Naive B cell (primary cell): ENCODE measurements around the gene CBLN3. TPM values are rescaled to one million over a fixed set of nuclear protein-coding genes. Genes with fewer than 3 reads are reported as not detected.
A peak's percentile ranks its signal among the peaks of the same experiment; 100 is the strongest.

ENCODE experiments used
- ATAC-seq, 2 donors: fragments of 150-1000 bp; cut with Tn5 transposase; 2 replicates each; pipeline ENCODE4 v1.10.0; 2021; ENCODE audit warnings: low read depth in 2 of 2, mild to moderate bottlenecking in 2 of 2, moderate library complexity in 2 of 2
- DNase-seq: peaks from one replicate; pipeline ENCODE4 v3.0.0; 2022
- H3K27ac Mint-ChIP-seq, 6 donors: one replicate each; pipeline ENCODE4 v1.8.0; 2020 to 2022; ENCODE audit warnings: mild to moderate bottlenecking in 6 of 6, mixed read lengths in 6 of 6, moderate library complexity in 5 of 6, inconsistent platforms in 2 of 6
- H3K27me3 Mint-ChIP-seq, 3 donors: one replicate each; pipeline ENCODE4 v1.8.0; 2021 to 2022; ENCODE audit warnings: mixed read lengths in 3 of 3, mild to moderate bottlenecking in 1 of 3
- H3K36me3 Mint-ChIP-seq, 2 donors: one replicate each; pipeline ENCODE4 v1.8.0; 2020 to 2022; ENCODE audit warnings: mixed read lengths in 2 of 2, inconsistent platforms in 1 of 2, mild to moderate bottlenecking in 1 of 2
- H3K4me1 Mint-ChIP-seq, 3 donors: one replicate each; pipeline ENCODE4 v1.8.0; 2020 to 2022; ENCODE audit warnings: mixed read lengths in 3 of 3, inconsistent platforms in 1 of 3, mild to moderate bottlenecking in 1 of 3, moderate library complexity in 1 of 3
- H3K4me3 Mint-ChIP-seq, 8 donors: one replicate each; pipeline ENCODE4 v1.8.0; 2020 to 2022; ENCODE audit warnings: mild to moderate bottlenecking in 8 of 8, mixed read lengths in 8 of 8, moderate library complexity in 8 of 8, inconsistent platforms in 2 of 8
- H3K9me3 Mint-ChIP-seq, 7 donors: one replicate each; pipeline ENCODE4 v1.8.0; 2020 to 2022; ENCODE audit warnings: mixed read lengths in 7 of 7, mild to moderate bottlenecking in 5 of 7, inconsistent platforms in 2 of 7, moderate library complexity in 1 of 7
- polyA plus RNA-seq, 6 donors: library from polyadenylated mRNA; unstranded; fragments of 300-500 nt; fragmentation: Illumina TruSeq; gene quantifications; one replicate each; pipeline ENCODE4 v1.2.3, GENCODE V29; 2021; ENCODE audit warnings: low read depth in 6 of 6

The CBLN3 gene
- polyA plus RNA-seq, 6 donors from 2014 or later = 0.70 to 2.6 (median 2.1) TPM

DNA sequence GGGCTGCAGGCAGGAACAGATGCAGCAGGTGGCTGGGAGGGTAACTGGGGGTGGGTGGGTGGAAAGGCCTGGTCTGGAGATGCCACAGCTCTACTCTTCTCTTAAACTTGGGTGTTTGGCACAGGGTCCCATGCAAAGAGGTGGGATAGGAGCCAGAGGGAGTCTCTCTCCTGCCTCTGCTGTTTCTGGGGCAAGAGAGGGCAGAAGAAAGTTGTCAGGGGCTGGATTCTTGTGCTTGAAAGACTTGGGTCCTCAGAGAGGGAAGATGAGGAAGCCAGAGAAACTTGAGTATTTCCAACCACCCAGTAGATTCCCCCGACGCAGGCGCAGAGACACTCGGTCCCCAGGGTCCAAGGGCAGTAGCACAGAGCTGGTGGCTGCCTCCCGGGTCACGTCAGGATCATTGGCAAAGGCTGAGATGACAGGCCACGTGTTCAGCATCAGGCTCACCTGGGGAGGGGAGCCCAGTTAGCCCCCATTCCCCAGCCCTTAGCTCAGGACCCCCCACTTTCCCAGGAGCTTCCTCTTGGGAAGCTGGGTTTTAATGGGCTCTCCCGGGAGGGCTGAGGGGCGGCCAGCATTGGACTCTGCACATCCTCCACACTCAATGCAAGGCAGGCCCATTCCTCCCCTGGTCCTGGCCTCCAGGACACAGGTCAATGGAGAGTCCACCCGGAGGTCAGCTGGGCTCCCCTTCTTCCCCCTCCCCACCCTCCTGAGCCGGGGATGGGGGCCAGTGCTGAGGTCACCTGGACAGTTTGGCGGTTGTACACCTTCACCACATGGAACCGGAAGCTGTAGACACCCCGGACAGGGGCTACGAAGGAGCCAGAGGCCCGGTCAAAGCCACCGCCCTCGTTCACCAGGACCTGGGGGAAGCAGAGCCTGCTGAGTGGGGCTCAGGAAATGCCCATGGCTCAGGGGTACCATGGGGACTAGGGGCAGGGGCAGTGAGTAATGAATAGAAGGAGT lies 1.6 kb downstream of the CBLN3 start:
- no peak for DNase-seq
- ATAC-seq = no peak
- peaks cover 0 to 8% of the 10 kb centered on the region in 2 donors for H3K36me3 Mint-ChIP-seq
- peak overlapping the region in 3 of 6 donors; percentile 5 to 89 (median 69) for H3K27ac Mint-ChIP-seq
- no peaks in the 10 kb centered on the region for H3K27me3 Mint-ChIP-seq
- no peaks in the 10 kb centered on the region for H3K9me3 Mint-ChIP-seq
- peaks cover 25 to 31% (median 29%) of the 10 kb centered on the region in 3 donors for H3K4me1 Mint-ChIP-seq
- peak overlapping the region; percentile 50 to 80 (median 66) for H3K4me3 Mint-ChIP-seq

DNA sequence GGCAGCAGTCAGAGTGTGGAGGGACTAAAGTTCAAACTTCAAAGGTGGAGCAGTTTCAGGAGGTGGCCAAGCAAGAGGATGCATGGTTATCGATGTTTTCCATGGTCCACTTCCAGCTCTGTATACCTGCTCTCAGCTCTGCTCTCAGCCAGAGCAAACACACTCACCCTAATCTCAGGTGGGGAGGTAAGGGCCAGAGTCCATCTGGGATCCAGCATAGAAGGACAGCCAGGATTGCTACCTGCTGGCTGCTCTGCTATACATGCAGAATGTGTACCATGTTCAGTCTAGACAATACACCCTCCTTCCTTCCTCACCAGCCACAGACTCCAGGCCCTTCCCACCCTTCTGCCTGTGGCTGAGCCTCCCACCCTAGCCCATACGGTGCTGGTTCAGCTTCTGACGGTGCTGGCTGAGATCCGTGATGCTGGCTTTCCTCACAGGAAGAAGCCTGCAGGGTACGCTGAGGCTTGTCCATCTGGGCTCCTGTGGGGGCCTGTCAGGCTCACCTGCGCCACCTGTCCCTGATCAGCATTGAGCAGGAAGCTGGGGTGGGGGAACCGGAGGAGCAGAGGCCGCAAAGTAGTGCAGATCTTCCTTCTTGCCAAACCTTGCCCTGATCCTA lies 2.4 kb downstream of the CBLN3 start:
- Mint-ChIP-seq H3K36me3 (peaks cover 0 to 6% of the 10 kb centered on the region in 2 donors), H3K4me1 (peaks cover 24 to 29% (median 28%) of the 10 kb centered on the region in 3 donors), H3K27ac (peak overlapping the region in 3 of 6 donors; percentile 22 to 91 (median 89)), H3K9me3 (no peaks in the 10 kb centered on the region), H3K4me3 (peak overlapping the region in 5 of 8 donors; percentile 9 to 82 (median 25)), H3K27me3 (no peaks in the 10 kb centered on the region)
- ATAC-seq = no peak
- no peak for DNase-seq

DNA sequence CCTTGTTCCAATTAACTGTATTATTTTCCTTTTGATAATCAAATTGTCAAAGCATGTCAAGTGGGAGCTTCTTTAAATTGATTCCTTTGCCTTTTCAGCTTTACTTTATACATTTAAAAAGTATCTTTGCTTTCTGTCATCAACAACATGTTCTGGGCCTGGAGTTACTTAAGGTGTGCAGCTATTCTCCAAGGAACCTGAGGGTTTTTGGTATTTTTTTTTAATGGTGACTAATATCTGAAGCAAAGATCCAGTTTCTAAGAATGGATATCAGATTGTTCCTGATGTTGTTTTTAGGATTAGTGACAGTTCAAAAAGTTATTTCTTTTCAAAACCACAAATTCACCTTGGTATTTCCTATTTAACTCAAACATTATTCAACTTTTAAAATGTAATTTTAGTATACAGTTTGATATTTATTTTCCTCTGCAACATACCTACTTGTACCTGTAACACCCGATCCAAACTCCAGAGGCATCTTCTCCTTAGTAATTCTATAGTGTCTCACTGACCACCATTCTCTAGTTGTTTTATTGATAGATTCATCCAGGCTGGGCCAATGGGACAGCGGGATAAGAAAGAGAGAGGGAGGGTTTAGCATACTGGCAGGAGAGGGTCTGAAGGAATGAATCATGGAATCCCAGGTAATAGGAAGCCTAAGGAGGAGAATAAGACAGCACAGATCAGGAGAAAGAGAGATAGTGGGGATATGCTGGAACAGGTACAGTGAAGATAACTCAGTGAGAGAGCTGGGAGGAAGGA lies 3.1 kb downstream of the CBLN3 start:
- H3K4me1 Mint-ChIP-seq = peaks cover 17 to 22% (median 22%) of the 10 kb centered on the region in 3 donors
- ATAC-seq (no peak), DNase-seq (no peak)
- H3K36me3 Mint-ChIP-seq = no peaks in the 10 kb centered on the region
- H3K9me3 Mint-ChIP-seq = no peaks in the 10 kb centered on the region
- peak overlapping the region in 3 of 6 donors; percentile 22 to 91 (median 79) for H3K27ac Mint-ChIP-seq
- peak overlapping the region in 4 of 8 donors; percentile 9 to 82 (median 70) for H3K4me3 Mint-ChIP-seq
- no peaks in the 10 kb centered on the region for H3K27me3 Mint-ChIP-seq

DNA sequence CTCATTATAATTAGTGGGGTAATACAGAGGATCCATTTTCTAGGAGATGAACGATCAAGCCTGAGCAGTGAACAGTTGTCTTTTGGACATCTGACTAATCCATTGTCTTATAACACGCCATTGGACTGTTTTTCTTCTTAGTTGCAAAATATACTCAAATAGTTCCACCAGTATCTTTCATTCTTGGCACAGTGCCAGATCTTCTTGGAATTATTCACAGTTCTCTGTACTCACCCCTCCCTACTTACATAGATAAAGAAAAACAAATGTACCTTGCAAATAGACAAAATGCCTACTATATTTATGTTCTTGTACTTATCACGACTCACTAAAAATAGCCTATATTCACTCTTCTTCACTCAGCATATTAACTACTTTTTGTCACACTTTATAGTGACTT lies 3.8 kb downstream of the CBLN3 start:
- Mint-ChIP-seq H3K4me1 (peaks cover 10 to 17% (median 17%) of the 10 kb centered on the region in 3 donors), H3K9me3 (no peaks in the 10 kb centered on the region), H3K4me3 (peak overlapping the region in 1 of 8 donors; percentile 14), H3K27ac (peak overlapping the region in 1 of 6 donors; percentile 79), H3K36me3 (no peaks in the 10 kb centered on the region), H3K27me3 (no peaks in the 10 kb centered on the region)
- no peak for DNase-seq
- ATAC-seq = no peak

DNA sequence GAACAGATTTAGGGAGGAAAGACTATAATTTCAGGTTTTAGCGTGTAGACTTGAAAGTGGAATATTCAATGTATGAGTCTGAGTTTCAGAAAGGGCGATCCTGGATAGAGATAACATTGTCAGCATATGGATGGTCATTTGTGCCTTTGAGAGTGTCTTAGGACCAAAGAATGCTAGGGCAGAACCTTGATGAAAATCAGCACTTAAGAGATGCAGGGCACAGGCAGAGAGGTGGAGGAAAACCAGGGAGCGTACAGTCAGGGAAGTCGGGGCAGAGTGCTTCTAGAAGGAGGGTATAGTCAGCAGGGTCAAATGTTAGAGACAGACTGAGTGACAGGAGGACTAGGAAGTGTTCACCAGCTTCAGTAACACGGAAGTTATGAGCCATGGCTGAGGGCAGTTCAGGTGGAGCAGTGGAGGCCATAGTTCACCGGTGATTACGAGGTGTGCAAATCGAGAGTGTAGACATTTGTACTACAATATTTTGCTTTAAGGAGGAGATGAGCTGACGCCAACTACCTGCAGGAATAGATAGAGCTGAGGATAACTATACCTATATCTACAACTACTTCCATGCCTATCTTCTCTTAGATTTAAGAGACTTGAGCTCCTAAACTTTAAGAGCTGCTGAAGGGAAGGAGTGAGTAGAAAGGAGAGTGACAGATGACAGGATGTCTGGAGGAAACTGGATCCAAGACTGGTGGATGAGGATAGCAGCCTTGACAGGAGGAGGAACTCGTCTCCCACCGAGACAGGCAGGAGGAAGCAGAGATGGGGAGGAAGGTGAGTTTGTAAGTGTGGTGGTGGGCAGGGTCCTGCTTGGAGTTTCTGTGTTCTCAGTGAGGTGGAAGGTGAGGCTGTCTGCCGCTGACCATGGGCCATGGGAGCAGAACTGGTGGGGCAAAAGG lies 6.5 kb downstream of the CBLN3 start:
- ATAC-seq (no peak), DNase-seq (no peak)
- Mint-ChIP-seq H3K27me3 (peaks cover 5 to 24% (median 19%) of the 10 kb centered on the region in 3 donors), H3K9me3 (no peaks in the 10 kb centered on the region), H3K4me3 (no peak overlapping the region), H3K27ac (no peak overlapping the region), H3K36me3 (no peaks in the 10 kb centered on the region), H3K4me1 (peaks cover 0 to 7% (median 5%) of the 10 kb centered on the region in 3 donors)

DNA sequence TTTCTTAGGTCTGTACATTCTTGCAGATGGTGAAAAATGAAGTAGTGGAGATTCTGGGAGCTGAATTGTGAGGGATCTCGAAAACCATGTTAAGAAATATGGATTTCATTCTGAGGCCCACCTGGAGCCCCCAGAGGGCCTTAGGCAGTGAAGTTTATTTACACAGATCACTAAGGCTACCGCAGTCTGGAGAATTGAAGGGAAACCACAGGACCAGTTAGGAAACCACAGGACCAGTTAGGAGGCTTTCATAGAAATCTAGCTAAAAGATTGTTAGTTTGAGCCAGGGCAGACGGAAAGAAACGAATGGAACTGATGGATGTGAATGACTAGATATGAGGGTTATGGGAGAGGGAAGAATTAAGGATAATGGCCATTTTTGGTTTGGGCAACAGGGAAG lies 7.2 kb downstream of the CBLN3 start:
- Mint-ChIP-seq H3K4me3 (no peak overlapping the region), H3K27ac (no peak overlapping the region), H3K4me1 (peaks cover 0 to 7% (median 0%) of the 10 kb centered on the region in 3 donors), H3K9me3 (no peaks in the 10 kb centered on the region), H3K36me3 (no peaks in the 10 kb centered on the region), H3K27me3 (peaks cover 5 to 24% (median 20%) of the 10 kb centered on the region in 3 donors)
- no peak for ATAC-seq
- DNase-seq = no peak

DNA sequence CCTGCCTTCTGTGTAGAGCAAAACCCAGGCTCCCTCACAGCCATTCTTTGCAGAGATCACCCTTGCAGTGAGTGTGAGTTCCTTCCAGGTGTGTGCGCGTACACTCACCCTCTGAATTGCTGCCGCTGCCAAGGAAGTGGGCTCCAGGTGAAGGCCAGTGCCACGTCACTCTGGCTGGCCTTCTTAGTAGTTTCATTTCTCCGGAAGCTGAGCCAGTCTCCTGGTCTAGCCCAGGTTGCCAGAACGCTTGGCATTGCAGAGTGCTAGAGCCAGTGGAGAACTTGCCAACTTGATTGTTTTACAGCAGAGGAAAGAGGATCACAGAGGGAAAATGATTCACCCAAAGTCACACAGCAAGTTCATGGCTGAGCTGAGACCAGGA lies 11.0 kb downstream of the CBLN3 start:
- peaks cover 0 to 3% (median 0%) of the 10 kb centered on the region in 3 donors for H3K4me1 Mint-ChIP-seq
- ATAC-seq (no peak), DNase-seq (no peak)
- no peak overlapping the region for H3K4me3 Mint-ChIP-seq
- no peaks in the 10 kb centered on the region for H3K9me3 Mint-ChIP-seq
- H3K27ac Mint-ChIP-seq = no peak overlapping the region
- H3K36me3 Mint-ChIP-seq = no peaks in the 10 kb centered on the region
- H3K27me3 Mint-ChIP-seq = peaks cover 7 to 36% (median 30%) of the 10 kb centered on the region in 3 donors

DNA sequence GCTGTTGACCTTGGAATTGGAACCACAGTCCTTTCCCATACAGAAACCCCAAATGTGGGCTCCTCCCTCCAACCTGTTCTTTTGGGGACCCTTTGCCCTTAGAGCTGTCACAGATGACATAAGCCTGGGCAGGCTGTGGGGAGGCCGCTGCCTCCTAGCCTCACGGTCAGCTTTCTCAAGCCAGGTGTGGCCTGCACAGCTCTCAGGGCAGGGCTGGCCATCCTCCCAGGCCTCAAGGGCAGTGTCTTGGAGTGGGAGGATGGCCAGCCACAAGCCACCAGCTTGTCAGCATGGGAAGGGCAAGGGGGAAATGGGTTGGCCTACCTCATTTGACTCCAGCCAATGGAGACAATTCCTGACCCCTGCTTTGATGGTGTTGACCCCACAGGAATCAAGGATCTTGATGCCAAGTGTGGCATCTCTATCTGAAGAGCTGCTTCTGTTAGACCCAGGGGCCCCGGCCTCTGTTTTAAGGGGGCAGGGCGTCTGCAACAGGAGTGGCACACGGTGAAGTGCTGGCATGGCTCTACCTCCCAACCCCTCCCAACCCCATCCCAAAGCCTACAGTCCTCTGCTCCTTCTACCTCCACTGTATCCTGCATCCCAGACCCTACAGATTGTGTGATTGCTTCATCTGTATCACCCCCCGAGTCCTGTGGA lies 11.5 kb downstream of the CBLN3 start:
- no peak for ATAC-seq
- Mint-ChIP-seq H3K9me3 (no peaks in the 10 kb centered on the region), H3K4me1 (peaks cover 0 to 3% (median 0%) of the 10 kb centered on the region in 3 donors), H3K4me3 (no peak overlapping the region), H3K27me3 (peaks cover 8 to 36% (median 30%) of the 10 kb centered on the region in 3 donors), H3K36me3 (no peaks in the 10 kb centered on the region), H3K27ac (no peak overlapping the region)
- DNase-seq = no peak

DNA sequence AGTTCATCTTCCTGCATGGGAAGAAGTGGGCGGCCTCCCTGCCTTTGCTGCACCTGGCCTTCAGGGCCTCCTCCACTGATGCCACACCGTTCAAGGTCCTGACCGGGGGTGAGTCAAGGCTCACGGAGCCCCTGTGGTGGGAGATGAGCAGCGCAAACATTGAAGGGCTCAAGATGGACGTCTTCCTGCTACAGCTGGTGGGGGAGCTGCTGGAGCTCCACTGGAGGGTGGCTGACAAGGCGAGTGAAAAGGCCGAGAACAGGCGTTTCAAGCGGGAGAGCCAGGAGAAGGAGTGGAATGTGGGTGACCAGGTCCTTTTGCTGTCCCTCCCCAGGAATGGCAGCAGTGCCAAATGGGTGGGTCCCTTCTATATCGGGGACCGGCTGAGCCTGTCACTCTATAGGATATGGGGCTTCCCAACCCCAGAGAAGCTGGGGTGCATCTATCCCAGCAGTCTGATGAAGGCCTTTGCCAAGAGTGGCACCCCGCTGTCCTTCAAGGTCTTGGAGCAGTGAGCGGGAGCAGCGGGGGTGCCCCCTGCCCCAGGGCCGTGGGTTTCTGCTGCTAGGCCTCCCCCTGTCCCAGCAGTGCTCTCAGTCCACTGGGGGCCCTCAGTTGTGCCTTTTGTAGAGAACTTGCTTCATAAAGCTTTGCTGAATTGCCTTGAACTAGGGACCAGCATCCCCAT lies 12.4 kb downstream of the CBLN3 start:
- Mint-ChIP-seq H3K9me3 (no peaks in the 10 kb centered on the region), H3K27me3 (peaks cover 8 to 36% (median 30%) of the 10 kb centered on the region in 3 donors), H3K4me3 (no peak overlapping the region), H3K27ac (no peak overlapping the region), H3K4me1 (peaks cover 0 to 3% (median 0%) of the 10 kb centered on the region in 3 donors), H3K36me3 (no peaks in the 10 kb centered on the region)
- DNase-seq = no peak
- ATAC-seq = no peak

DNA sequence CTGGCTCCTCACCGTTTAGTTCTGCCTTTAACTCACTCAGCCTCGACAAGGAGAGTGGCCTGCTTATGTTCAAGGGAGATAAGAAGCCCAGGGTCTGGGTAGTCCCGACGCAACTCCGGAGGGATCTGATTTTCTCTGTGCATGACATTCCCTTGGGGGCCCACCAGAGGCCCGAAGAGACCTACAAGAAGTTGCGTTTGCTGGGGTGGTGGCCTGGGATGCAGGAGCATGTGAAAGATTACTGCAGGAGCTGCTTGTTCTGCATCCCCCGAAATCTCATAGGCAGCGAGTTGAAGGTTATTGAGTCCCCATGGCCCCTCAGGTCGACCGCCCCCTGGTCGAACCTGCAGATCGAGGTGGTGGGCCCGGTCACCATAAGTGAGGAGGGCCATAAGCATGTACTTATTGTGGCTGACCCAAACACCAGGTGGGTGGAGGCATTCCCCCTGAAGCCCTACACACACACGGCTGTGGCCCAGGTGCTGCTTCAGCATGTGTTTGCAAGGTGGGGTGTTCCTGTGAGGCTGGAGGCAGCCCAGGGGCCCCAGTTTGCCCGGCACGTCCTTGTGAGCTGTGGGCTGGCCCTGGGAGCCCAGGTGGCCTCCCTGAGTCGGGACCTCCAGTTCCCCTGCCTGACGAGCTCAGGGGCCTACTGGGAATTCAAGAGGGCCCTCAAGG lies 13.1 kb downstream of the CBLN3 start:
- Mint-ChIP-seq H3K27ac (peak overlapping the region in 1 of 6 donors; percentile 44), H3K4me1 (peaks cover 0 to 3% (median 0%) of the 10 kb centered on the region in 3 donors), H3K36me3 (no peaks in the 10 kb centered on the region), H3K9me3 (no peaks in the 10 kb centered on the region), H3K27me3 (peaks cover 8 to 36% (median 30%) of the 10 kb centered on the region in 3 donors), H3K4me3 (no peak overlapping the region)
- ATAC-seq (no peak), DNase-seq (no peak)
